ENCODE measurements around the gene ZSWIM8.
"Not testable (repeated sequence)": the region's sequence is repeated elsewhere in the genome, so short reads cannot be mapped to it uniquely, and the experiment has no call there.

ZSWIM8 gene

GRCh38 chr10:73795491-73795890 is 10.1 kb downstream of the ZSWIM8 start:
- H3K4me3 ChIP-seq (ENCODE audit: control insufficient read depth in 1 of 7, extremely low read depth in 1 of 7, insufficient read depth in 4 of 7, low read depth in 2 of 7, low read length in 6 of 7); H3K9me3 ChIP-seq (ENCODE audit: control extremely low read depth in 1 of 5, control insufficient read depth in 4 of 5, insufficient read depth in 2 of 5, low read depth in 1 of 5, low read length in 4 of 5); H3K4me1 ChIP-seq (ENCODE audit: control extremely low read depth in 1 of 4, control insufficient read depth in 4 of 4, insufficient read depth in 4 of 4, low read length in 3 of 4); DNase-seq; H3K27me3 ChIP-seq (replicated peaks in 2 of 5; ENCODE audit: control insufficient read depth in 4 of 5, insufficient read depth in 5 of 5, low read length in 4 of 5); H3K27ac ChIP-seq (ENCODE audit: insufficient read depth in 1 of 2, low read depth in 1 of 2, low read length in 2 of 2, poor library complexity in 1 of 2, severe bottlenecking in 2 of 2): not testable (repeated sequence)
- H3K36me3 ChIP-seq (ENCODE audit: control insufficient read depth in 4 of 4, insufficient read depth in 4 of 4, low read length in 3 of 4) = peaks cover 15 to 90% (median 76%) of the 10 kb centered on the region in 4 experiments
- WGBS (ENCODE audit: insufficient coverage) = 96% methylated on average over 9 of the region's 10 CpGs
- ChIA-PET POLR2A (interaction anchor here (0.6 to 1.0 kb wide), 2 partner anchors 12 to 38 kb away, joined by 3 to 4 read pairs; no protein-coding TSS in a partner anchor), CTCF (interaction anchor here (1.1 kb wide), 1 partner anchor 14 kb away, joined by 3 read pairs; no protein-coding TSS in a partner anchor)

GRCh38 chr10:73796035-73796434 is 10.6 kb downstream of the ZSWIM8 start:
- DNase-seq; H3K9me3 ChIP-seq (ENCODE audit: control extremely low read depth in 1 of 5, control insufficient read depth in 4 of 5, insufficient read depth in 2 of 5, low read depth in 1 of 5, low read length in 4 of 5); H3K27me3 ChIP-seq (replicated peaks in 2 of 5; ENCODE audit: control insufficient read depth in 4 of 5, insufficient read depth in 5 of 5, low read length in 4 of 5); H3K4me1 ChIP-seq (ENCODE audit: control extremely low read depth in 1 of 4, control insufficient read depth in 4 of 4, insufficient read depth in 4 of 4, low read length in 3 of 4); H3K27ac ChIP-seq (ENCODE audit: insufficient read depth in 1 of 2, low read depth in 1 of 2, low read length in 2 of 2, poor library complexity in 1 of 2, severe bottlenecking in 2 of 2); H3K4me3 ChIP-seq (ENCODE audit: control insufficient read depth in 1 of 7, extremely low read depth in 1 of 7, insufficient read depth in 4 of 7, low read depth in 2 of 7, low read length in 6 of 7): not testable (repeated sequence)
- POLR2A ChIA-PET = interaction anchor here (1.0 kb wide), 1 partner anchor 11 kb away, joined by 4 read pairs; no protein-coding TSS in a partner anchor
- 100% methylated on average over 4 of the region's 8 CpGs for WGBS (ENCODE audit: insufficient coverage)
- H3K36me3 ChIP-seq (ENCODE audit: control insufficient read depth in 4 of 4, insufficient read depth in 4 of 4, low read length in 3 of 4) = peaks cover 14 to 91% (median 74%) of the 10 kb centered on the region in 4 experiments
- CTCF ChIA-PET = interaction anchor here (1.1 kb wide), 1 partner anchor 14 kb away, joined by 3 read pairs; no protein-coding TSS in a partner anchor

- H3K9me3 ChIP-seq (ENCODE audit: control extremely low read depth in 1 of 5, control insufficient read depth in 4 of 5, insufficient read depth in 2 of 5, low read depth in 1 of 5, low read length in 4 of 5) = no peaks in the 10 kb centered on the region
- no peaks in the 10 kb centered on the region for H3K27me3 ChIP-seq (replicated peaks in 2 of 5; ENCODE audit: control insufficient read depth in 4 of 5, insufficient read depth in 5 of 5, low read length in 4 of 5)
- H3K4me1 ChIP-seq (ENCODE audit: control extremely low read depth in 1 of 4, control insufficient read depth in 4 of 4, insufficient read depth in 4 of 4, low read length in 3 of 4) = no peaks in the 10 kb centered on the region
- ChIA-PET POLR2A (no interaction called here), CTCF (no interaction called here)
- H3K36me3 ChIP-seq (ENCODE audit: control insufficient read depth in 4 of 4, insufficient read depth in 4 of 4, low read length in 3 of 4) = peaks cover 13 to 91% (median 71%) of the 10 kb centered on the region in 4 experiments
- DNase-seq = no peak
- H3K4me3 ChIP-seq (ENCODE audit: control insufficient read depth in 1 of 7, extremely low read depth in 1 of 7, insufficient read depth in 4 of 7, low read depth in 2 of 7, low read length in 6 of 7) = no peak overlapping the region
- peak overlapping the region in 1 of 2 experiments; percentile 4 for H3K27ac ChIP-seq (ENCODE audit: insufficient read depth in 1 of 2, low read depth in 1 of 2, low read length in 2 of 2, poor library complexity in 1 of 2, severe bottlenecking in 2 of 2)
- 85% methylated on average over 5 of the region's 5 CpGs for WGBS (ENCODE audit: insufficient coverage)
Observed at GRCh38 chr10:73796766-73797165, 11.4 kb downstream of the ZSWIM8 start.

GRCh38 chr10:73797324-73798025 is 12.1 kb downstream of the ZSWIM8 start:
- H3K27me3 ChIP-seq (replicated peaks in 2 of 5; ENCODE audit: control insufficient read depth in 4 of 5, insufficient read depth in 5 of 5, low read length in 4 of 5) = no peaks in the 10 kb centered on the region
- peaks cover 16 to 91% (median 72%) of the 10 kb centered on the region in 4 experiments for H3K36me3 ChIP-seq (ENCODE audit: control insufficient read depth in 4 of 4, insufficient read depth in 4 of 4, low read length in 3 of 4)
- CTCF ChIA-PET = no interaction called here
- no peak overlapping the region for H3K27ac ChIP-seq (ENCODE audit: insufficient read depth in 1 of 2, low read depth in 1 of 2, low read length in 2 of 2, poor library complexity in 1 of 2, severe bottlenecking in 2 of 2)
- POLR2A ChIA-PET = interaction anchor here (2.0 kb wide), 1 partner anchor 12 kb away, joined by 7 read pairs; no protein-coding TSS in a partner anchor
- H3K4me1 ChIP-seq (ENCODE audit: control extremely low read depth in 1 of 4, control insufficient read depth in 4 of 4, insufficient read depth in 4 of 4, low read length in 3 of 4) = no peaks in the 10 kb centered on the region
- no peaks in the 10 kb centered on the region for H3K9me3 ChIP-seq (ENCODE audit: control extremely low read depth in 1 of 5, control insufficient read depth in 4 of 5, insufficient read depth in 2 of 5, low read depth in 1 of 5, low read length in 4 of 5)
- DNase-seq = no peak
- H3K4me3 ChIP-seq (ENCODE audit: control insufficient read depth in 1 of 7, extremely low read depth in 1 of 7, insufficient read depth in 4 of 7, low read depth in 2 of 7, low read length in 6 of 7) = no peak overlapping the region
- WGBS (ENCODE audit: insufficient coverage) = 95% methylated on average over 10 of the region's 19 CpGs

- H3K4me1 ChIP-seq (ENCODE audit: control extremely low read depth in 1 of 4, control insufficient read depth in 4 of 4, insufficient read depth in 4 of 4, low read length in 3 of 4) = no peaks in the 10 kb centered on the region
- H3K4me3 ChIP-seq (ENCODE audit: control insufficient read depth in 1 of 7, extremely low read depth in 1 of 7, insufficient read depth in 4 of 7, low read depth in 2 of 7, low read length in 6 of 7) = no peak overlapping the region
- H3K36me3 ChIP-seq (ENCODE audit: control insufficient read depth in 4 of 4, insufficient read depth in 4 of 4, low read length in 3 of 4) = peaks cover 22 to 91% (median 73%) of the 10 kb centered on the region in 4 experiments
- DNase-seq = no peak
- H3K9me3 ChIP-seq (ENCODE audit: control extremely low read depth in 1 of 5, control insufficient read depth in 4 of 5, insufficient read depth in 2 of 5, low read depth in 1 of 5, low read length in 4 of 5) = no peaks in the 10 kb centered on the region
- WGBS (ENCODE audit: insufficient coverage) = 95% methylated on average over 5 of the region's 6 CpGs
- H3K27ac ChIP-seq (ENCODE audit: insufficient read depth in 1 of 2, low read depth in 1 of 2, low read length in 2 of 2, poor library complexity in 1 of 2, severe bottlenecking in 2 of 2) = no peak overlapping the region
- CTCF ChIA-PET = interaction anchor here (1.6 kb wide), 1 partner anchor 21 kb away, joined by 3 read pairs; no protein-coding TSS in a partner anchor
- no peaks in the 10 kb centered on the region for H3K27me3 ChIP-seq (replicated peaks in 2 of 5; ENCODE audit: control insufficient read depth in 4 of 5, insufficient read depth in 5 of 5, low read length in 4 of 5)
- POLR2A ChIA-PET = interaction anchor here (2.0 kb wide), 1 partner anchor 11 kb away, joined by 7 read pairs; no protein-coding TSS in a partner anchor
Observed at GRCh38 chr10:73798087-73798486, 12.7 kb downstream of the ZSWIM8 start.

- H3K27ac ChIP-seq (ENCODE audit: insufficient read depth in 1 of 2, low read depth in 1 of 2, low read length in 2 of 2, poor library complexity in 1 of 2, severe bottlenecking in 2 of 2) = no peak overlapping the region
- CTCF ChIA-PET = interaction anchor here (1.5 to 1.6 kb wide), 2 partner anchors 10 to 20 kb away, joined by 3 read pairs; no protein-coding TSS in a partner anchor
- DNase-seq = no peak
- H3K27me3 ChIP-seq (replicated peaks in 2 of 5; ENCODE audit: control insufficient read depth in 4 of 5, insufficient read depth in 5 of 5, low read length in 4 of 5) = no peaks in the 10 kb centered on the region
- no peak overlapping the region for H3K4me3 ChIP-seq (ENCODE audit: control insufficient read depth in 1 of 7, extremely low read depth in 1 of 7, insufficient read depth in 4 of 7, low read depth in 2 of 7, low read length in 6 of 7)
- H3K9me3 ChIP-seq (ENCODE audit: control extremely low read depth in 1 of 5, control insufficient read depth in 4 of 5, insufficient read depth in 2 of 5, low read depth in 1 of 5, low read length in 4 of 5) = no peaks in the 10 kb centered on the region
- POLR2A ChIA-PET = interaction anchor here (2.0 kb wide), 1 partner anchor 10 kb away, joined by 7 read pairs; no protein-coding TSS in a partner anchor
- no peaks in the 10 kb centered on the region for H3K4me1 ChIP-seq (ENCODE audit: control extremely low read depth in 1 of 4, control insufficient read depth in 4 of 4, insufficient read depth in 4 of 4, low read length in 3 of 4)
- 96% methylated on average over 8 of the region's 10 CpGs for WGBS (ENCODE audit: insufficient coverage)
- peaks cover 24 to 91% (median 74%) of the 10 kb centered on the region in 4 experiments for H3K36me3 ChIP-seq (ENCODE audit: control insufficient read depth in 4 of 4, insufficient read depth in 4 of 4, low read length in 3 of 4)
Observed at GRCh38 chr10:73798927-73799560, 13.6 kb downstream of the ZSWIM8 start.
